GM21737 (cell line): ENCODE results near the gene TMEM74B.

ENCODE experiments used
- ATAC-seq: cut with Tn5 transposase; IDR thresholded peaks from one replicate; pipeline ENCODE4 v1.9.1; 2021; ENCODE audit warnings: mild to moderate bottlenecking, moderate library complexity; ENCODE audit not compliant: unreplicated experiment

The TMEM74B gene

DNA sequence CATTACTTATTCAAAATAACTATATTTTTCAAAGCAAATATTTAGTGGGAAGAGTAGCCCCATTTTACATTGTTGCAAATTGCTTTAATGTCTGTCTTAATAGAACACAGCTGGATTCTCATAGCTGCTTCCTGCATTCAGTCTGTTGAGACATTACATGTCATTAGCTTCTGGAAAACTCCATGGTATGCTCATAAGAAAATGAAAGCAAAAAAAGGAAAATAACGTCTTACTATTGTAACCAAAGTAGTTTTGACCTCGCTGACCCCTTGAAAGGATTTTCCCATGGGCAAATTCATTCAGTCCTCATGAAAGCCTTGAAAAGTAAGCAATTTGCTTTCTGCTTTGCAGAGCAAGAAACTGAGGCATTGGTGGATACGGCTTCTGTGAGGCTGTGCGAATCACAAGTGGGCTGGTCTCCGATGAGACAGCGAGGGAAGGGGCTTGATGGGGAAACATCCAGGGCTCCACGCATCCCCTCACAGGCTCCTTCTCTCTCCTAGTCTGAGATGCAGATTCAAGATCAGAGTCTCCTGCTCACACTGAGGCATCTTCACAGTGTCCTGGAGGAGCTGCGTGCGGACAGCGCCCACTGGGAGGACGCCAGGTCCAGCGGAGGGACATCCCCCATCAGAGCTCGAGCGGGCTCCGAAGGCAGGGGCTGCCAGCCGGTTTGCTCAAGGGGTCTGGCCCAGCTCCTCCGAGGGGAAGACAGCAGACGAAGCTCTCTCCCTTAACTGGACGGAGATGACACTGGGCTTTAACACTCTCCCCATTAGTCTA lies 21.8 kb upstream of the TMEM74B start:
- ATAC-seq, result no peak

DNA sequence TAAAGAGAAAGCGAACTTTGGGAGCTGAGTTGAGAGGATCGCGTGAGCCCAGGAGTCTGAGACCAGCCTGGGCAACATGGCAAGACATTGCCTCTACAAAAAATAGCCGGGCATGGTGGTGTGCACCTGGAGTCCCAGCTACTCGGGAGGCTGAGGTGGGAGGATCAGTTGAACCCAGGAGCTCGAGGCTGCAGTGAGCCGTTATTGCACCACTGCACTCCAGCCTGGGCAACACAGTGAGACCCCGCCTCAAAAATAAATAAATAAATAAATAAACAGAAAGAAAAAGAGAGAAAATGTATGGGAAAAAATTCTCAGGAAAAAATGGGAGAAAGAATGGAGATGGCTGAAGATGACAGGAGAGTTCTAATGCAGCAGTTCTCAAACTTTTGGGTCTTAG lies 21.0 kb upstream of the TMEM74B start:
- no peak for ATAC-seq

DNA sequence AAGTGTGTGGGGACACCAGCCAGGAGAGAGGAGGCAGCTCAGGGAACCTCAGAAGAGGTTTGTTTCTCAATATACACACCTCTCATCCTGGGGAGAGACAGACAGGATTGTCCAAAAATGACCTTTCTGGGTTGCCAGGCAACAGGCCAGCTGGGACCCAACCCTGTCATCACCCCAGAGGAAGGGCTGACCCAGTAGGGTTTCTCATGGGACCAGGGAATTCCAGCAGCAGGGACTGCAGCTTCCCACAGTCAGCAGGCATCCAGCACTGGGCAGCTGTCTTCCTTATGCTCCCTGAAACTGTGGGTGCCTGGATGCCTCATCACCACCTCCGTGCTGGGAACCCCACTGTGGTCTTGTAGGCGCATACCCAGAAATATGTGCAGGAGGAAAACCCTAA lies 19.8 kb upstream of the TMEM74B start:
- no peak for ATAC-seq

DNA sequence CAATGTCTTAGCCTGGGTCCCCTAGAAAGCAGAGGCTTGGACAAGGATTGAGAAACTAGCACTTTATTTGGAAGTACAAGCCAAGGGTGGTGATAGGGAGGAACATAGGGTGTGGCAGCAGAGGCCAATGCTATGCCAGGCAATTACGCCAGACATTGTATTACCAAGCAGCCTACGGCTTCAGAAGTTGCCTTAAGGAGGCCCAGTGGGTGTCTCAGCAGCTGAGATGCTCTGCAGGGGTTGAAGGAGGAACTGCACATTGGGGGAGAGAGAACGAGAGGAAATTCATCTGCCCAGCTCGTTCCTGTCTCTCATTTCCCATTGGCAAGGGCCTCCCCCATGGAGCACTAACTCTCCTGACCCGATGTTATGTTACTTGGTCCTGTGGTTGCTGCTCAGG lies 19.3 kb upstream of the TMEM74B start:
- ATAC-seq, result no peak

DNA sequence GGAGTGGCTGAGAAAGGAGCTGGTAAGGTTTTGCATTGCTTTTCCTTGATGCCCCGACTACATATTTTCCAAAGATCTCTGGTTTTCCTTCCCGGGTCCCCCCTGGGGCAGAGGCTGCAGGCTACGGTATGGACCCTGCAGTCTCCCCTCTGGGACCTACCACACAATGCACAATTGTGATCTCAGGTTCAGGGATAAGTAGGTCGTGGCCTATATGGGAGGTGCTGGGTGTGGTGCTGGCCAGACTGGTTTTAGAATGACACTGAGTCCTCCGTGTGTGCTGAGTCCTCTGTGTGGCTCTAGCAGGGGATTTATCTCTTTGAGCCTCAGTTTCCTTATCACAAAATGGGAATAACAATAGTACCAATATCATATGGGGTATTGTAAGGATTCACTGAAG lies 18.8 kb upstream of the TMEM74B start:
- no peak for ATAC-seq

DNA sequence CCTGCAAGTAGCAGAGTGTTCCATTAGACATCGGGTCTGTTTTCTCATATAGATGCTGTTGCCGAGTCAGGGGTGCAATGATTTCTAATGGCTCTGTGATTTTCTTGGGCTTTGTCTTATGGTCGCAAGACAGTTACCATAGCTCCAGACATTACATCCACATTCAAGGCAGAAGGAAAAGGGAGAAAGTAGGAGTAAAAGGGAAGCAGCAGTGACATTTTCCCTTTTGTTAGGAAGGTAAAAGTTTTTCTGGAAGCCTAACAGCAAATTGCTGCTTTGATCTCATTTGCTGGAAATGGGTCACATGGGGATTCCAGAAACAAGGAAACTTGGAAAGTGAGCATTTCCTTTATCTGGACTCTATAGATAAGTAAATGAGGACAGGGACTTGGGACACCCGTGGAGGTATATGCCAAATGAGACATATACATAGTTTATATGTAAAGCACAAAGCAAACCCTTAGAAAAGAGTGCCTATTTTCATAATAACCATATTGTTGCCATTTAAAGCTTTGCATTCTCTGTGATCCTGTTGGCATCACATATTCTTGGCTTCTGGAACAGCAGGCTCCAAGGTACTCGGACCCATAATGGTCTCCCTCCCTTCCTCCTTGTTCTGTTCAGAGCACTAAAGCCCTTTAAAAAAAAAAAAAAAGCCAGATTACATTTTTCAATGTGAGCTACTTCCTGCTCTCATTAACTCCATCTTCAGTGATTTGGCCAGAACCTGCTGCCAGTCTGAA lies 18.2 kb upstream of the TMEM74B start, which contains the start of gene C20orf202:
C20orf202 (plus strand) TSS at position 693 of the 743 bp plus-strand sequence. CDS start 132 bp downstream, outside the sequence.
- no peak for ATAC-seq

DNA sequence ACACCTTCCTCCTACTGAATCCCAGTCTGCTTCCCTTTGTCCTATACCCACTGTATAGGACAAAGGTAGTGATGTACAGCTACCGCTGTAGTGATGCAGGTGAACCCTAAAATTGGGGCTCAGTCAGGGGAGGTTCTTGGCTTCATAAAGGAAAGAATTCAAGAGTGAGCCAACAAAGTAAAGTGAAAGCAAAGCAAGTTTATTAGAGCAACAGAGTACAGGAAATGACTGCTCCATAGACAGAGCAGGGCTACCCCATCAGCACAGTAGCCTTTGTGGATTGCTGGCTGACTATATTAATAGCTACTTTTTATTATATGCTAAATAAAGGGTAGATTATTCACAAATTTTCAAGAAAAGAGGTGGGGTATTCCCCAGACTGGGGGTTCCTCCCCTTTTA lies 15.2 kb upstream of the TMEM74B start:
- ATAC-seq, result no peak

DNA sequence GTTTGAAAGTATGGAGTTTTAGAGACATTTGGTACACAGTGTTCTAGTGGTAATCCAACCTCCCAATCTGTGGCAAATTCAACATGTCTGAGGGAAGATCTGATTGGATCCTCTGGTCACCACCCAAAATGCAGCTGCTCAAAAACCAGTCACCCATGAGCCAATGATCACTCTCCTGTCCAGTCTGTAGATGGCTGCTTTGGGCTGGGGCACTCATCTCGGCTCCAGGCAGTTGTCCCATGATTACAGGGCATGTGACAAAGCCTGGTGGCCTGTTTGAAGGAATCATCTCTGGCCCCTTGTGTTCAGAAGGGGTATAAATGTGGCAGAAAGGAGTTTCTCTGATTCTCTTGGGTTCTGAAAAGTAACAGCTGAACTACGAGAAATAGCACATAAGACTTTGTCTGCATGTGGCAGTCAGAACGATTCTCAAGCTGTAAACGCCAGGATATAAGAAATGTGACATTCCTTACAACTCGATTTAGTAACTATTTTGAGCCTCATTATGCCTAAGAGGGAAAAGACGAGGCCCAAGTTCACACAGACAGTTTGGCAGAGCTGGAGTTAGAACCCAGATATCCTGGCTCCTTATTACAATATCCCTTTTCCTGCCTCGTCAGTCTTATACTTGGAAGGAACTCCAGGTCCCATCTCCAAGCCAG lies 14.6 kb upstream of the TMEM74B start:
- ATAC-seq, result no peak

DNA sequence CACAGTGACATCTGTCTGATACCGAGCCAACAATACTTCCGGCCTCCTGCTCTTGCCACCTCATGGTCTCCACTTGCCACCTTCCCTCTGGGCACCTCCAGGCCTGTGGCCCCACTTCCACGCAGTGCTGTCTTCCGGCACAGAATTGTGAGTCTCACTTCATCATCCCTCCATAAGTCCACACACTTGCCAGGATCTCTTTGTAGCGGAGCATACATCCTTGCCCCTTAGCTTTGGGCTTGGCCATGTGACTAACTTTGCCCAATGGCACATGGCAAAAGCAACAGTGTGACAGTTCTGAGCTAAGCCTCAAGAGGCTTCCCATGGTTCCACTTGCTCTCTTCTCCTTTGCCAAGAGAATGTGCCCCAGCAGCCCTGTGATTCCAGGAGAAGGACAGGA lies 14.0 kb upstream of the TMEM74B start:
- ATAC-seq, result no peak

DNA sequence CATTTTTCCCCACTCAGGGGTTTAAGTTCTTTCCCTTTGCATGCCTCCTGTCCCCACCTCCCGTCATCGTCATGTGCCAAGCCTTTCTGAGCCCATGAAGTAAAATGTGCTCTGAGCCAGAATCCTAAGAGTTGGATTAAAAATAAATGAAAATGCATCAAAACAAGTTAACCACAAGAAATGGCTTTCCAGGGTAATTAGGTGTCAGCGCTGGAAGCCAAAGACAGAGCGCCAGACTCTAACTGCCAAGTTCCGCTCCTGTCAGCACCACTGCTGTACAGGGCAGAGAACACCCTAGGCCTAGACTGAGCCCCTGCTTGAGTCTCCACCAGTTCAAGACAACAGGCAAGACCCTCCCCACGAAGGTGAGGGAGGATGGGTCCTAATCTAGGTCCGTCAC lies 13.0 kb upstream of the TMEM74B start:
- ATAC-seq, result no peak

DNA sequence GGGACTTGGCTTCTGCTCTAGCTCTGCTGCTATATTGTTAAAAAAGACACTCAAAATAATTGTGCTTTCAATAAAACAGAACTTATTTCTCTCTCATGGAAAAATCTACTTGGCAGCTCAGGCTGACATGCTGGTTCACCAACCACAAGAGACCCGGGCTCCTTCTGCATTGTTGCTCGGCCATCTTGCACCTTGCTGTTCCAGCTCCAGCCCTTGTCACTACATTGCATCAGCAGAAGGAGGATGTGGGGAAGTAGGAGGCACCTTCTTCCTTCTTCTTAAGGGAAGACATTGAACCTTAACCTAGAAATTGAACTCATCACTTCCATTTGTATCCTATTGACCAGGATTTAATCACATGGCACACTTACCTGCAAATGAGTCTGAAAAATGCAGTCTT lies 11.9 kb upstream of the TMEM74B start:
- no peak for ATAC-seq

DNA sequence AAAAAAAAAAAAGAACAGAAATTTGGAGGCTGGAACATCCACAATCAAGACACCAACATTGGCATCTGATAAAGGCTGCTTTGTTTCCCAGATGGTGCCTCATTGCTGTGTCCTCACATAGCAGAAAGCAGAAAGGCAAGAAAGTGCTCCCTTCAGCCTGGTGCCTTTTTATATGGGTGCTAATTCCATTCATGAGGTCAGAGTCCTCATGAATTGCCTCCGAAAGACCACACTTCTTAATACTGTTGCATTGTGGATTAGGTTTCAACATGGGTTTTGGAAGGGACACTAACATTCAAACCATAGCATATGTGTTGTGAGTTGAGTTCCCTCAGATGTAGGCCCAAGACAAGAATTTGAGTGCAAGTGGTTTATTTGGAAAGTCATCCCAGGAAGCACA lies 10.4 kb upstream of the TMEM74B start:
- no peak for ATAC-seq

DNA sequence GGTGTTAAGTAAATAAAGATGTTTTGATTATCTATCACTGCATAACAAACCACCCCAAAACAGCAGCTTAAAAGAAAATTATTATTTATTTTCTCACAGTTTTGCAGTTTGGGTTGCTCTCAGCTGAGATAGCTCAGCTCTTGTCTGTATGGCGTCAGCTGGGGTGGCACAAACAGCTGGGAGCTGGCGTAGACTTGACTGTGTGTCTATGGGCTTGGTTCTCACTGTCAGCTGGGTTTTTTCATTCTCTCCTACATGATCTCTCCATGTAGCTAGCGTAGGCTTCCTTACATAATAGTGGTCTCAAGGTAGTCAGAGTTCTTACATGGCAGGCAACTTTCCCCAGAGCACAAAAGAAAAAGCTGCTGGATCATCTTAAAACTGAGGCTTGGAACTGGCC lies 6.5 kb upstream of the TMEM74B start:
- ATAC-seq, result no peak

DNA sequence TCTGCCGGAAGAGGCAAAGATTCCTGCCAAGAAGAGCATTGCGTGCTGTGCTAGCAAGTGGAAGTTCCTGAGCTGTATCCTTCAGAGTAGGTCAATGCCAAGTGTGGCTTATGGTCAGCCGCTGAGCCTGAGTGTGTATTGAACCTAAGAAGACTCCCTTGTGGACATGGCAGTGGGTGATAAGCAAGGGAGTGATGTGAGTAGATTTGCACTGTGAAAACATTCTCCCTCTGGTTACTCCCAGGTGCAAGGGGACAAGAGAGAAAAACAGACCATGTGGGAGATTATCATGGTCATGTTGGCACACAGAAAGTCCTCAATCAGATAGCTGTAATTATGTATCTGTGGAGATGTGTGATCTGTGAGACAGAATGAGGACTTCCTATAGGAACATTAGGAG lies 6.1 kb upstream of the TMEM74B start:
- no peak for ATAC-seq

DNA sequence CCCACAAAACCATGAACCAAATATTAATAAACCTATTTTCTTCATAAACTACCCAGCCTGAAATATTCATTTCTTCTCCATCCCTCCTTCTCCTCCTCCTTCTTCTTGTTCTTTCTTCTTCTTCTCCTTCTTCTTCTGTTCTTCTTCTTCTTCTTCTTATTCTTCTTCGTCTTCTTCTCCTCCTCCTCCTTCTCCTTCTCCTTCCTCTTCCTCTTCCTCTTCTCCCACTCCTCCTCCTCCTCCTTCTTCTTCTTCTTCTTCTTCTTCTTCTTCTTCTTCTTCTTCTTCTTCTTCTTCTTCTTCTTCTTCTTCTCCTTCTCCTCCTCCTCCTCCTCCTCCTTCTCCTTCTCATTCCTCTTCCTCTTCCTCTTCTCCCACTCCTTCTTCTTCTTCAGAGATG lies 5.0 kb upstream of the TMEM74B start:
- ATAC-seq, result no peak

DNA sequence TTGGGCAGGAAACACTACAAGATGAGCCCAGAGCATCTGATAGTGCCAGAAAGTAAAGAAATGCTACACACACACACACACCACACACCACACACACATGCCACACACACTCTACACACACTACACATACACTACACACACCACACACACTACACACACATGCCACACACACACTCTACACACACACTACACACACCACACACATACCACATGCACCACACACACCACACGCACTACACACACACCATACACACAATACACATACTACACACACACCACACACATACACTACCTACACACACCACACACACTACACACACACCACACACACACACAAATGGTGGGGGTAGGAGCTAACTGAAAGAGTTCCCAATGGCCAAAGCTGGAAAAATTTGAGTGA lies 3.6 kb upstream of the TMEM74B start:
- no peak for ATAC-seq

DNA sequence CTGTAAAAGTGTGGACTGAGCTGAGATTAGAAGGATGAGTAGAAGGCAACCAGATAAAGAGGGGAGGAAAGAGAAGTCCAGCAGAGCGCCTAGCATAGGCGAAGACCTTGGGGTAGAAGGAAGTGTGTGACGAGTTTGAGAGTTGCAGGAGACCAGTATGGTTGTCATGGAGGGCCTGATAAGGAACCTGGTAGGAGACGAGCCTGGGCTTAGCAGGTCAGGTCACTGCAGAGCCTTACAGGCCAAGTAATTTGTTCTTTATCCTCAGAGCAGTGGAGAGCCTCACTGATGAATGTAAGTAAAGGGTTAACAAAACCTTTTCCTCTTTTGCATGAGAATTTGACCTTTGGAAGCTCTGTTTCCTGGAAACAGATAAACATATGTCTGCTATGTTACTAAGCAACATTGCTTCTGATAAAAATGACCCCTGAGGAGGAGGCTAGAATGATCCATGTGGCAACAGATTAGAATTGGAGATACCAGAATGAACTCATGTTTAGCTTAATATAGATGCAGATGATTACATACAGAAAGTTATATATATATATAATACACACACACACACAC lies 2.9 kb upstream of the TMEM74B start:
- ATAC-seq, result no peak

DNA sequence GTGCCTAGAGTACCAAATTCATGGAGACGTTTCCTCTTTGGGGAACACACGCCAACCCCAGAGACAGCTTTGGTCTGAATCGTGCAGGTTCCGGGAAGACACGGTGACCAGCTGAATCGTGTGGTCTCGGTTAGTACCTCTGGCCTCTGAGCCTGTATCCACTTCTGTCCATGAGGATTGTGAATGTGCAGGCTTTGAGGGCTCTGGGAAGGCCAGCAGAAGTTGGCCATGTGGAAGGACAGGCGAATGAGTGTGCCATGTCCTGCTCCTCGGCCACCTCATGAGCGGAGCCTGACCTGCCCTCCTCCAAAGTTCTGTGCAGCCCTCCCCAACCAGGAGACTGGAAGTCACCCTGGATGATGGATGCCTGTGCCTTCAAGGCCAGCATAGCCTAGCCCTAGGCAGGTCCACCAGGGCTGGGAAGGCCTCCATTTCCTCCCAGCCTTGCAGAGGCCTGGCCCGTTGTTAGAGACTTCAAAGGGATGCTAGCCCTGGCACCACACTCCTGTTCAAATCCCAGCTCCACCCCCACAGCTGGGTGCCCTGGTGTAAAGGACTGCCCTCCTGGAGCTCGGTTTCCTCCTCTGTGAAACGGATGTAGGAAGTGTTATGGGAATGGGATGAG lies 1.7 kb upstream of the TMEM74B start:
- no peak for ATAC-seq

DNA sequence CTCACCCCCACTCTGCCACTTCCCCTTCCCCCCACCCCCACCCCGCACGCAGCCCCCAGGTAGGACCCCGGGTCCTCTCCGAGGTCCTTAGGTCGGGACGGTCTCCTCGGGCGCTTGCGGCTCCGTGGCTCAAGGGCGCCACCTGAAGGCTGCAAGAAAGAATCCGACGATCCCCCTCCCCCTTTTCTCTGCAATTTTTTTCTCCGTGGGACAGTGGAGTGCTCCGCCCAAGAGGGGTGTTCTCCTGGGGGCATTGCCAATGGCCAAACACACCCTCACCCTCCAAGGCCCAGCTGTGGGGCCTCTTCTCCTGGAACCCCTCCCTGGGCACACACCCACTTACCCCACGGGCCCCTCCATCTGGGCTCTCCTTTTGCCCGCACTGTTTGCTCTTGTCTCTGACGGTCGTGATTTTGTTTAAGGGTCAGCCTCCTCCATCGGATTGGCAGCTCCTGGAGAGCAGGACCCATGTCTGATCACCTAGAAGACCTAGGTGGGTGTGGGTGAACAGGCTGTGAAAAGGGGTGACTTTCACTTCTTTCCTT lies 1.1 kb upstream of the TMEM74B start:
- no peak for ATAC-seq

DNA sequence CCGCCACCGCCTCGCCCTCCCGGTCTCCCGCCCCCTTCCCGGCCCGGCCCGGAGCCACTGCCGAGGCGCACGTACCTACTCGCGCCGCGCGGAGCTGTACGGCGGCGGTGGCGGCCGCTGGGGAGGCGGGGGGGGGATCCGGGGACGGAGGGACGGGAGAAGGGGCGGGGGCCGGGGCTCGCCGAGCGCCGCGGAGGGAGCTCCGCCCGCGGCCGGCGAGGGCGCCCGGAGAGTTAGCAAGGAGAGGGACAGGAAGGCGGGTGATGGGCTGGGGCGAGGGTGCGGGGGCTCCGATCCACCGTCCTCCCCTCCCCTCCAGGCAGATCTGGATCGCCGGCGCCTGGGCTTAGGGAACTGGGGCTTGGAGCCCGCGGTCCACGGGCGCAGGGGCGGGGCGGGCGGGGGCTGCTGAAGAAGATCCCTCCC lies 548 bp upstream of the TMEM74B start:
- no peak for ATAC-seq

DNA sequence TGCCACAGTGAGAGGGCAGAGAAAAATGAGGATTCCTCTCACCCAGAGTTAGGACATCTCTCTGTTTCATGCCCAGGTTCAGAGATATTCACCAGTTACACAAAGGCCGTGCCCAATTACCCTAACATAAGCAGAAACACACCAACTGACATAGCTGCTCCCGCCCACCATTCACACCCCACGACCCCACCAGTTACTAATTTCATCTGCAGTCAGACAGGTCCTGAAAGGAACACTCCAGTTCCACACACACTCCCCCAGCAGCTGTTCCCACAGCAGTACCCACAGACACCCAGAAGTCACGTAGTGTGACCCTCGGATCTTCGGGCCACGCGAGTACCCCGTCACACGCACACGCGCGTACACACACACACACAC lies 532 bp downstream of the TMEM74B start:
- no peak for ATAC-seq
